ENCODE data around the gene CHPF2. TPM values are rescaled to one million over a fixed set of nuclear protein-coding genes. Genes with fewer than 3 reads are reported as not detected.

The CHPF2 gene
- total and polyA plus RNA-seq, 4 donors, result 7.8 to 53.5 (median 50.3) TPM

DNA sequence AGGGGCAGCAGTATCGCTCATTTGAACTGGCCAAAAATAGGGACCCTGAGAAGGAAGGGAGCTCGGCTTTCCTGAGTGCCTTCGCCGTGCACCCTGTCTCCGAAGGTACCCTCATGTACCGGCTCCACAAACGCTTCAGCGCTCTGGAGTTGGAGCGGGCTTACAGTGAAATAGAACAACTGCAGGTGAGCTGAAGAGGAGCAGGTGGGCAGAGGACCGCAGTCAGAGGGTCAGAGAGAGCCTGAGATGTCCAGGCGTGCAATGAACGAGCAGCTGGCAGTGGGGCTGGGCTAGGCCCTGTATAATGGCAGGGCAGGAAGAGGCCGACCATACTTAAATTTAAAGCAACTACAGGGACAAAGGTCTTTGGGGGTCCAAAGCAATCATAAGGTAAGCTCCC is 4.1 kb downstream of the CHPF2 start:
- no peak for DNase-seq
- Histone ChIP-seq H3K36me3 (ENCODE audit: control insufficient read depth in 1 of 2, insufficient read depth in 2 of 2, low read length in 1 of 2) (peaks cover 0 to 5% of the 10 kb centered on the region in 2 donors), H3K27ac (ENCODE audit: low read depth in 1 of 2, low read length in 2 of 2) (no peak overlapping the region), H3K4me3 (ENCODE audit: low read length in 2 of 2) (no peak overlapping the region), H3K27me3 (ENCODE audit: control insufficient read depth in 1 of 2, insufficient read depth in 2 of 2, low read length in 1 of 2) (no peaks in the 10 kb centered on the region), H3K9me3 (ENCODE audit: control insufficient read depth, low read length) (no peaks in the 10 kb centered on the region), H3K4me1 (ENCODE audit: control insufficient read depth in 1 of 2, insufficient read depth in 2 of 2, low read length in 2 of 2) (no peaks in the 10 kb centered on the region)
- intact Hi-C loops (cut with DNase I), result no loop called here
- WGBS, 2 donors, result 73 to 81% methylated on average over 13 of the region's 13 CpGs
- no peak for ATAC-seq (ENCODE audit: low FRiP score)

DNA sequence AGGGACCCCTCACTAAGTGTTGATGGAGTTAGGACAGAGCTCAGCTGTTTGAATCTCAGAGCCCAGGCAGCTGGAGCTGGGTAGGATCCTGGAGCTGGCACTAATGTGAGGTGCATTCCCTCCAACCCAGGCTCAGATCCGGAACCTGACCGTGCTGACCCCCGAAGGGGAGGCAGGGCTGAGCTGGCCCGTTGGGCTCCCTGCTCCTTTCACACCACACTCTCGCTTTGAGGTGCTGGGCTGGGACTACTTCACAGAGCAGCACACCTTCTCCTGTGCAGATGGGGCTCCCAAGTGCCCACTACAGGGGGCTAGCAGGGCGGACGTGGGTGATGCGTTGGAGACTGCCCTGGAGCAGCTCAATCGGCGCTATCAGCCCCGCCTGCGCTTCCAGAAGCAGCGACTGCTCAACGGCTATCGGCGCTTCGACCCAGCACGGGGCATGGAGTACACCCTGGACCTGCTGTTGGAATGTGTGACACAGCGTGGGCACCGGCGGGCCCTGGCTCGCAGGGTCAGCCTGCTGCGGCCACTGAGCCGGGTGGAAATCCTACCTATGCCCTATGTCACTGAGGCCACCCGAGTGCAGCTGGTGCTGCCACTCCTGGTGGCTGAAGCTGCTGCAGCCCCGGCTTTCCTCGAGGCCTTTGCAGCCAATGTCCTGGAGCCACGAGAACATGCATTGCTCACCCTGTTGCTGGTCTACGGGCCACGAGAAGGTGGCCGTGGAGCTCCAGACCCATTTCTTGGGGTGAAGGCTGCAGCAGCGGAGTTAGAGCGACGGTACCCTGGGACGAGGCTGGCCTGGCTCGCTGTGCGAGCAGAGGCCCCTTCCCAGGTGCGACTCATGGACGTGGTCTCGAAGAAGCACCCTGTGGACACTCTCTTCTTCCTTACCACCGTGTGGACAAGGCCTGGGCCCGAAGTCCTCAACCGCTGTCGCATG is 5.2 kb downstream of the CHPF2 start:
- intact Hi-C loops (cut with DNase I), result no loop called here
- no peaks in the 10 kb centered on the region for H3K4me1 ChIP-seq (ENCODE audit: control insufficient read depth in 1 of 2, insufficient read depth in 2 of 2, low read length in 2 of 2)
- no peak overlapping the region for H3K4me3 ChIP-seq (ENCODE audit: low read length in 2 of 2)
- no peaks in the 10 kb centered on the region for H3K9me3 ChIP-seq (ENCODE audit: control insufficient read depth, low read length)
- no peak for ATAC-seq (ENCODE audit: low FRiP score)
- 75 to 78% methylated on average over 44 of the region's 44 CpGs for WGBS, 2 donors
- peaks cover 0 to 8% of the 10 kb centered on the region in 2 donors for H3K36me3 ChIP-seq (ENCODE audit: control insufficient read depth in 1 of 2, insufficient read depth in 2 of 2, low read length in 1 of 2)
- DNase-seq, result peak in 1 of 2 donors; percentile 67
- H3K27ac ChIP-seq (ENCODE audit: low read depth in 1 of 2, low read length in 2 of 2), result no peak overlapping the region
- H3K27me3 ChIP-seq (ENCODE audit: control insufficient read depth in 1 of 2, insufficient read depth in 2 of 2, low read length in 1 of 2), result no peaks in the 10 kb centered on the region

DNA sequence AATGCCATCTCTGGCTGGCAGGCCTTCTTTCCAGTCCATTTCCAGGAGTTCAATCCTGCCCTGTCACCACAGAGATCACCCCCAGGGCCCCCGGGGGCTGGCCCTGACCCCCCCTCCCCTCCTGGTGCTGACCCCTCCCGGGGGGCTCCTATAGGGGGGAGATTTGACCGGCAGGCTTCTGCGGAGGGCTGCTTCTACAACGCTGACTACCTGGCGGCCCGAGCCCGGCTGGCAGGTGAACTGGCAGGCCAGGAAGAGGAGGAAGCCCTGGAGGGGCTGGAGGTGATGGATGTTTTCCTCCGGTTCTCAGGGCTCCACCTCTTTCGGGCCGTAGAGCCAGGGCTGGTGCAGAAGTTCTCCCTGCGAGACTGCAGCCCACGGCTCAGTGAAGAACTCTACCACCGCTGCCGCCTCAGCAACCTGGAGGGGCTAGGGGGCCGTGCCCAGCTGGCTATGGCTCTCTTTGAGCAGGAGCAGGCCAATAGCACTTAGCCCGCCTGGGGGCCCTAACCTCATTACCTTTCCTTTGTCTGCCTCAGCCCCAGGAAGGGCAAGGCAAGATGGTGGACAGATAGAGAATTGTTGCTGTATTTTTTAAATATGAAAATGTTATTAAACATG is 6.0 kb downstream of the CHPF2 start:
- no peaks in the 10 kb centered on the region for H3K4me1 ChIP-seq (ENCODE audit: control insufficient read depth in 1 of 2, insufficient read depth in 2 of 2, low read length in 2 of 2)
- peaks cover 0 to 8% of the 10 kb centered on the region in 2 donors for H3K36me3 ChIP-seq (ENCODE audit: control insufficient read depth in 1 of 2, insufficient read depth in 2 of 2, low read length in 1 of 2)
- H3K4me3 ChIP-seq (ENCODE audit: low read length in 2 of 2), result no peak overlapping the region
- WGBS, 2 donors, result 65 to 66% methylated on average over 17 of the region's 17 CpGs
- no peak overlapping the region for H3K27ac ChIP-seq (ENCODE audit: low read depth in 1 of 2, low read length in 2 of 2)
- H3K9me3 ChIP-seq (ENCODE audit: control insufficient read depth, low read length), result no peaks in the 10 kb centered on the region
- DNase-seq (peak in 1 of 2 donors; percentile 43), ATAC-seq (ENCODE audit: low FRiP score) (no peak)
- intact Hi-C loops (cut with DNase I), result no loop called here
- H3K27me3 ChIP-seq (ENCODE audit: control insufficient read depth in 1 of 2, insufficient read depth in 2 of 2, low read length in 1 of 2), result no peaks in the 10 kb centered on the region

DNA sequence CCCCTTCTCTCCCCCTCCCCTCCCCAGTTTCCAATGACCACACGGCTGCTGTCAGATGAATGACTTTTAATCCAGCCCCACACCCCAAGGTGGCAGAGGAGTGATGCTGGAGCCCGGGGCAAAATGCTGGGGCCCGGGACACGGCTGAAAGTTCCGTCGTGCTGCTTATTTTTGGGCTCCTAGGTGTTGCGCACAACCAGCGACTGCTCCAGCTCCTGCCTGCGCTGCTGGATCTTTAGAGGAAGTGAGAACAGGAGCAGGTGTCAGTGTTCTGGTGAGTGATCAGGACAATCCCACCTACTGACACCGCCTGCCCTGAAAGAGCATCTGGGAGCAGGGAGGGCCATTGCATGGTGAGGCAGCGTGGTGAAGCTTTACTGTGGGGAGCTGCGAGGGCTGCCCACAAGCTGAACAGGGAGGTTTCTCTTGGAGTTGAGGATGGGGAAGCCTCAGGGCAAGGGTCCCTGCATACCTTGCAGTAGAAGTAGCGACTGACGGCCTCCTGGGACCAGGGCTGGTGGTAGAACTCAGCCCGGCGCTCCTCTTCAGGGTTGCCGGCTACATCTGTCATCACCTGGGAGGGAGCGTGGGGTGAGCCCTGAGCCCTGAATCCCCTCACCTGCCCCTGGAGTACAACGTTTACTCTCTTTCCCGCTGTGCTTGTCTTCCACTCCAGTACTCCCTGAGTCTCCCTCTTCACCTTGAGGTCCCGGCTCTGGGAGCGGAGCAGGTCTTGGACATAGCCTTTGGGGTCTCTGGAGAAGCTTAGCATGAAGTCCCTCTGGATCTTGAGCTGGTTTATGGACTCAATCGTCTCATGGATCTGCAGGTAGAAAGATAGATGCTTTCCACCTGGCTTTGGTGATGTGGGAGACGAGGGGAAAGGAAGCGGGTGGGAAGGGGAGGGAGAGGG is 6.9 kb downstream of the CHPF2 start:
- Histone ChIP-seq H3K27ac (ENCODE audit: low read depth in 1 of 2, low read length in 2 of 2) (no peak overlapping the region), H3K4me3 (ENCODE audit: low read length in 2 of 2) (no peak overlapping the region), H3K9me3 (ENCODE audit: control insufficient read depth, low read length) (no peaks in the 10 kb centered on the region), H3K27me3 (ENCODE audit: control insufficient read depth in 1 of 2, insufficient read depth in 2 of 2, low read length in 1 of 2) (no peaks in the 10 kb centered on the region), H3K4me1 (ENCODE audit: control insufficient read depth in 1 of 2, insufficient read depth in 2 of 2, low read length in 2 of 2) (no peaks in the 10 kb centered on the region), H3K36me3 (ENCODE audit: control insufficient read depth in 1 of 2, insufficient read depth in 2 of 2, low read length in 1 of 2) (peaks cover 0 to 8% of the 10 kb centered on the region in 2 donors)
- peak in 1 of 2 donors; percentile 28 for DNase-seq
- 77 to 78% methylated on average over 25 of the region's 25 CpGs for WGBS, 2 donors
- intact Hi-C loops (cut with DNase I), result no loop called here
- ATAC-seq (ENCODE audit: low FRiP score), result no peak

DNA sequence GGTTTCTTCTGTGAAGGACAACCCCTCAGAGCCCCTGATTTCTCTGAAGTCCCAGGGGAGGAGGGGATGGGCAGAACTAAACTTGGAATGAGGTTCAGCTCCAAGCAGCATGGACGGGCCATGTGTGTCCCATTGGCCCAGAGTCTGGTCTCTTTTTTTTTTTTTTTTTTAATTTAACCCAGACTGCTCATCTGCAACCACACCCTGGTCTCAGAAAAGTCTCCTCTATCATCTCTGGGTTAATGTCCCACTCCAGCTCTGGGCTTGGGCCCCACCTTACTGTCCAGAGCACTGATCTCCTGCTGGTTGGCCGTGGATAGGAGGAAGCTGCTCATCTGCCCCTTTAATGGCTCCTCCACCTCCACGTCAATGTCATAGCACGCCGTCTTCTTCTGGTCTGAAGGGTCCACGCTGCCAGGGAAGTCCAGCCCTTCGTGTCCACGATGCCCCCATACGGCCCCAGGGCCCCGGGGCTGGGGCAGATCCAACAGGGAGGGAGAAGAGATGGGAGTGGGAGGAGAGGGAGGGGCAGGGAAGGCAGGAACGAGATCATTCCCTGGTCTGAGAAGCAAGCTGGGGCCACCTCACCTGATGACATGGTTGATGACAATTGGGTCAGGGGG is 7.7 kb downstream of the CHPF2 start:
- H3K27me3 ChIP-seq (ENCODE audit: control insufficient read depth in 1 of 2, insufficient read depth in 2 of 2, low read length in 1 of 2), result no peaks in the 10 kb centered on the region
- H3K36me3 ChIP-seq (ENCODE audit: control insufficient read depth in 1 of 2, insufficient read depth in 2 of 2, low read length in 1 of 2), result peaks cover 0 to 8% of the 10 kb centered on the region in 2 donors
- no peak for ATAC-seq (ENCODE audit: low FRiP score)
- 46 to 51% methylated on average over 11 of the region's 11 CpGs for WGBS, 2 donors
- peak in 1 of 2 donors; percentile 26 for DNase-seq
- H3K4me3 ChIP-seq (ENCODE audit: low read length in 2 of 2), result no peak overlapping the region
- H3K27ac ChIP-seq (ENCODE audit: low read depth in 1 of 2, low read length in 2 of 2), result no peak overlapping the region
- H3K4me1 ChIP-seq (ENCODE audit: control insufficient read depth in 1 of 2, insufficient read depth in 2 of 2, low read length in 2 of 2), result no peaks in the 10 kb centered on the region
- no peaks in the 10 kb centered on the region for H3K9me3 ChIP-seq (ENCODE audit: control insufficient read depth, low read length)
- intact Hi-C loops (cut with DNase I), result loop anchor here in 1 of 2 donors (10.0 kb wide), 1 partner anchor 515 kb away; no protein-coding TSS in a partner anchor

DNA sequence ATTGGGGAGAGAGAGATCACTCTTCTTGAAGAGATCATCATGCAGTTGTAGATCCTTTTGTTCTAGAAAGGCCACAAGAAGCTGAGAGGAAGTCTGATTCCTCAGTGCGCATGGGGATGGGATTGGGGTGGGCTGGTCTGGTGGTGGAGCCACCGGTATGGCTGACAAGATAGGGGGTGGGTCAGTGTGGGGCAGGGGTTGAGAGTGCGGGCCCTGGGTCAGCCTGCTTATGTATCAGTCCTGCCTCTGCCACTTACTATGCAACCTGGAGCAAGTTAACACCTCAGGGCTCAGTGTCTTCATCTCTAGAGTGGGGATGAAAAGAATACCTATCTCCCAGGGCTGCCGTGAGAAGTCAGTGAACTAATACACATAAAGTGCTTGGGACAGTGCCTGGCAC is 8.3 kb downstream of the CHPF2 start:
- Histone ChIP-seq H3K27me3 (ENCODE audit: control insufficient read depth in 1 of 2, insufficient read depth in 2 of 2, low read length in 1 of 2) (no peaks in the 10 kb centered on the region), H3K36me3 (ENCODE audit: control insufficient read depth in 1 of 2, insufficient read depth in 2 of 2, low read length in 1 of 2) (peaks cover 0 to 8% of the 10 kb centered on the region in 2 donors), H3K4me1 (ENCODE audit: control insufficient read depth in 1 of 2, insufficient read depth in 2 of 2, low read length in 2 of 2) (no peaks in the 10 kb centered on the region), H3K9me3 (ENCODE audit: control insufficient read depth, low read length) (no peaks in the 10 kb centered on the region), H3K4me3 (ENCODE audit: low read length in 2 of 2) (no peak overlapping the region), H3K27ac (ENCODE audit: low read depth in 1 of 2, low read length in 2 of 2) (no peak overlapping the region)
- 62 to 66% methylated on average over 4 of the region's 4 CpGs for WGBS, 2 donors
- intact Hi-C loops (cut with DNase I), result loop anchor here in 1 of 2 donors (10.0 kb wide), 1 partner anchor 514 kb away; no protein-coding TSS in a partner anchor
- ATAC-seq (ENCODE audit: low FRiP score) (no peak), DNase-seq (peak in 1 of 2 donors; percentile 48)

DNA sequence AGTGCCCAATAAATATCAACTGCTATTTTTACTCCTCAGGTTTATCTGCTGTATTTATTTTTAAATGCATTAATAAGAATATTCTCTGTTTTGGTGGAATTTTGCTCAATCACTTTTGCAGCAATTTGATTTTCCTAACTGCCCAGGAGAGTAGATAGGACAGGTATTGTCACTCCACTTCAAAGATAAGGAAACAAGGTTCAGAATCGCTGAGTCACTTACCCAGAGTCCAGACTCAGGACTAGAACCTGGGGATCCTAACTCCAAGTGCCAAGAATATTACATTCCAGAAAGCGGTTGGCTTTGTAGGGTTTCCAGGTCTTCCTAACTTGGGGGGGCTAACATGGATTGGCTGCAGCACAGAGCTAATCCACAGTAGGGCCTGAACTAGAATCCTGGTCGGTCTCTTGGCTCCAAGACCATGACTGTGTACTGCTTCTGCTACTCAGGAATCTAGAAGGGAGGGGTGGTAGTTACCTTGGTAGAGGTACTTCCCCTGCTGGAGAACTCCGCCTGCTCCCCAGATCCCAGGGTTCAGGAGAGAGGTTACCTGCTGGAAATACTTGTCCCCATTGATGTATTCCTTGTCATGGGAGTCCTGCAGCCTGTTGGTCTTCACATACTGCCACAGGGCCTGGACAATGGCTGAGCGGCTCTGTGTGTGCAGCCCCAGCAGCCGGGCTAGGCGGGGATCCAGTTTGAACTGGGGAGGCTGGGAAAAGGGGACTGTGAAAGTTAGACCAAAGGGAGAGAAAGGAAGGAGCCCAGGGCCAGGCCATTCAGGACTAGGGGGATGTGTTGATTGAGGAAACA is 8.9 kb downstream of the CHPF2 start:
- 65 to 69% methylated on average over 7 of the region's 7 CpGs for WGBS, 2 donors
- no peak for ATAC-seq (ENCODE audit: low FRiP score)
- Histone ChIP-seq H3K27ac (ENCODE audit: low read depth in 1 of 2, low read length in 2 of 2) (no peak overlapping the region), H3K4me3 (ENCODE audit: low read length in 2 of 2) (no peak overlapping the region), H3K36me3 (ENCODE audit: control insufficient read depth in 1 of 2, insufficient read depth in 2 of 2, low read length in 1 of 2) (peaks cover 0 to 8% of the 10 kb centered on the region in 2 donors), H3K27me3 (ENCODE audit: control insufficient read depth in 1 of 2, insufficient read depth in 2 of 2, low read length in 1 of 2) (no peaks in the 10 kb centered on the region), H3K4me1 (ENCODE audit: control insufficient read depth in 1 of 2, insufficient read depth in 2 of 2, low read length in 2 of 2) (no peaks in the 10 kb centered on the region), H3K9me3 (ENCODE audit: control insufficient read depth, low read length) (no peaks in the 10 kb centered on the region)
- intact Hi-C loops (cut with DNase I), result loop anchor here in 1 of 2 donors (10.0 kb wide), 1 partner anchor 514 kb away; no protein-coding TSS in a partner anchor
- DNase-seq, result peak in 1 of 2 donors; percentile 34
